H9 (cell line): ENCODE measurements around the gene CFAP57. TPM values are rescaled to one million over a fixed set of nuclear protein-coding genes. Genes with fewer than 3 reads are reported as not detected.

Experiments
- DNase-seq: peaks from one replicate; pipeline ENCODE4 v3.0.0-alpha.2; 2017
- H2AFZ ChIP-seq: one replicate; pipeline ENCODE4 v1.6.1; 2013; ENCODE audit warnings: mild to moderate bottlenecking, low read length, control low read depth, moderate library complexity
- H2AK5ac ChIP-seq: 2 replicates; pipeline ENCODE4 v1.6.1; 2013; ENCODE audit warnings: low read length, control low read depth, mixed read lengths; ENCODE audit not compliant: insufficient read length
- H2BK120ac ChIP-seq: one replicate; pipeline ENCODE4 v1.6.1; 2013; ENCODE audit warnings: low read depth, mild to moderate bottlenecking, low read length, control low read depth, inconsistent platforms; ENCODE audit not compliant: poor library complexity, severe bottlenecking
- H2BK12ac ChIP-seq: 2 replicates; pipeline ENCODE4 v1.6.1; 2013; ENCODE audit warnings: low read length, control low read depth, mixed read lengths, low read depth; ENCODE audit not compliant: insufficient read length
- H2BK15ac ChIP-seq: 2 replicates; pipeline ENCODE4 v1.6.1; 2013; ENCODE audit warnings: low read depth, low read length, control low read depth
- H2BK20ac ChIP-seq: one replicate; pipeline ENCODE4 v1.6.1; 2013; ENCODE audit warnings: low read depth, mild to moderate bottlenecking, low read length, control low read depth, inconsistent platforms; ENCODE audit not compliant: poor library complexity, severe bottlenecking
- H2BK5ac ChIP-seq: 2 replicates; pipeline ENCODE4 v1.6.1; 2013; ENCODE audit warnings: low read length, control low read depth, mixed read lengths; ENCODE audit not compliant: insufficient read length
- H3K14ac ChIP-seq: 2 replicates; pipeline ENCODE4 v1.6.1; 2013; ENCODE audit warnings: low read length, control low read depth; ENCODE audit not compliant: insufficient read depth
- H3K18ac ChIP-seq: 2 replicates; pipeline ENCODE4 v1.6.1; 2013; ENCODE audit warnings: low read depth, mild to moderate bottlenecking, mixed read lengths, low read length, control low read depth; ENCODE audit not compliant: insufficient read length
- H3K23ac ChIP-seq: 2 replicates; pipeline ENCODE4 v1.6.1; 2013; ENCODE audit warnings: low read length, control low read depth, mixed read lengths, low read depth; ENCODE audit not compliant: insufficient read length
- H3K23me2 ChIP-seq: 2 replicates; pipeline ENCODE4 v1.6.1; 2013; ENCODE audit warnings: low read depth, mild to moderate bottlenecking, mixed read lengths, low read length, control low read depth; ENCODE audit not compliant: insufficient read length, poor library complexity, severe bottlenecking
- H3K27ac ChIP-seq: 2 replicates; pipeline ENCODE4 v1.5.1; 2013; ENCODE audit warnings: low read length, control low read depth, mixed read lengths, low read depth; ENCODE audit not compliant: insufficient read length
- H3K27me3 ChIP-seq: 2 replicates; pipeline ENCODE4 v1.6.1; 2013; ENCODE audit warnings: low read length, control low read depth, inconsistent platforms; ENCODE audit not compliant: insufficient read depth
- H3K4ac ChIP-seq: 2 replicates; pipeline ENCODE4 v1.6.1; 2013; ENCODE audit warnings: low read depth, mild to moderate bottlenecking, control low read depth, inconsistent platforms, low read length, moderate library complexity
- H3K4me1 ChIP-seq: 2 replicates; pipeline ENCODE4 v1.6.1; 2013; ENCODE audit warnings: low read length, control low read depth, inconsistent platforms; ENCODE audit not compliant: insufficient read depth
- H3K4me2 ChIP-seq: 2 replicates; pipeline ENCODE4 v1.6.1; 2013; ENCODE audit warnings: low read length, control low read depth, mixed read lengths; ENCODE audit not compliant: insufficient read length, insufficient read depth
- H3K56ac ChIP-seq: 2 replicates; pipeline ENCODE4 v1.6.1; 2013; ENCODE audit warnings: low read depth, mild to moderate bottlenecking, mixed read lengths, low read length, control low read depth; ENCODE audit not compliant: insufficient read length
- H3K79me1 ChIP-seq: 2 replicates; pipeline ENCODE4 v1.6.1; 2013; ENCODE audit warnings: low read depth, mild to moderate bottlenecking, moderate library complexity, low read length, control low read depth, inconsistent platforms; ENCODE audit not compliant: insufficient read depth, poor library complexity, severe bottlenecking
- H3K79me2 ChIP-seq: 2 replicates; pipeline ENCODE4 v1.6.1; 2013; ENCODE audit warnings: low read length, control low read depth, inconsistent platforms; ENCODE audit not compliant: insufficient read depth
- H3K9ac ChIP-seq: 2 replicates; pipeline ENCODE4 v1.6.1; 2013; ENCODE audit warnings: low read length, control low read depth, mixed read lengths; ENCODE audit not compliant: insufficient read length; ENCODE audit errors: extremely low read depth
- H3K9me3 ChIP-seq: one replicate; pipeline ENCODE4 v1.6.1; 2013; ENCODE audit warnings: low read depth, low read length, inconsistent platforms; ENCODE audit not compliant: control insufficient read depth
- H3T11ph ChIP-seq: one replicate; pipeline ENCODE4 v1.6.1; 2013; ENCODE audit warnings: mild to moderate bottlenecking, low read length, control low read depth, inconsistent platforms
- H4K20me1 ChIP-seq: one replicate; pipeline ENCODE4 v1.6.1; 2013; ENCODE audit not compliant: control insufficient read depth, insufficient read length, insufficient read depth
- H4K5ac ChIP-seq: 2 replicates; pipeline ENCODE4 v1.6.1; 2013; ENCODE audit warnings: low read depth, mild to moderate bottlenecking, mixed read lengths, low read length, control low read depth; ENCODE audit not compliant: insufficient read length
- H4K8ac ChIP-seq: replicated peaks from 2 replicates; pipeline ENCODE4 v1.6.1; 2013; ENCODE audit warnings: low read length, control low read depth, mixed read lengths, low read depth; ENCODE audit not compliant: insufficient read length
- H4K91ac ChIP-seq: 2 replicates; pipeline ENCODE4 v1.6.1; 2013; ENCODE audit warnings: low read depth, mild to moderate bottlenecking, moderate library complexity, mixed read lengths, low read length, control low read depth; ENCODE audit not compliant: insufficient read length
- H3K27ac Mint-ChIP-seq, 3 experiments: 2 replicates in 2 of 3; 3 replicates in 1 of 3; pipeline ENCODE4 v1.8.0; 2020 to 2021; ENCODE audit warnings: mixed read lengths in 3 of 3, mild to moderate bottlenecking in 1 of 3, moderate library complexity in 1 of 3
- H3K27me3 Mint-ChIP-seq: 2 replicates; pipeline ENCODE4 v1.8.0; 2021; ENCODE audit warnings: low read depth, mild to moderate bottlenecking, moderate library complexity, mixed read lengths
- H3K36me3 Mint-ChIP-seq, 3 experiments: 2 replicates in 2 of 3; 3 replicates in 1 of 3; pipeline ENCODE4 v1.8.0; 2020 to 2021; ENCODE audit warnings: low read depth in 3 of 3, mixed read lengths in 3 of 3; ENCODE audit not compliant: insufficient read depth in 1 of 3
- H3K4me1 Mint-ChIP-seq, 2 experiments: 2 replicates each; pipeline ENCODE4 v1.8.0; 2020; ENCODE audit warnings: mixed read lengths in 2 of 2
- H3K4me3 Mint-ChIP-seq, 2 experiments: 2 replicates in 1 of 2; 3 replicates in 1 of 2; pipeline ENCODE4 v1.8.0; 2020 to 2021; ENCODE audit warnings: mild to moderate bottlenecking in 2 of 2, mixed read lengths in 2 of 2, moderate library complexity in 1 of 2
- H3K9me3 Mint-ChIP-seq, 2 experiments: 2 replicates in 1 of 2; 3 replicates in 1 of 2; pipeline ENCODE4 v1.8.0; 2020; ENCODE audit warnings: mild to moderate bottlenecking in 2 of 2, mixed read lengths in 2 of 2, moderate library complexity in 1 of 2
- CTCF ChIP-seq: fragments of 200-600 bp; sonication (generic); conservative IDR thresholded peaks from 3 replicates; pipeline ENCODE4 v1.8.0; 2021; ENCODE audit warnings: antibody characterized with exemption, mild to moderate bottlenecking
- WGBS: extraction: QIAGEN DNeasy Blood & Tissue Kit; methylation state at CpG from one replicate; pipeline ENCODE4 v1.1.7; 2013; ENCODE audit warnings: missing lambda C conversion rate, low lambda C conversion rate, mixed read lengths; ENCODE audit not compliant: insufficient read length; ENCODE audit errors: extremely low coverage; 5-methylcytosine and 5-hydroxymethylcytosine counted together
- total RNA-seq: library from RNA; stranded (reverse); gene quantifications from 2 replicates; pipeline ENCODE4 v1.2.1, GENCODE V29; 2021

The CFAP57 gene
- total RNA-seq, 1 experiment from 2014 or later, result 0.33 TPM

DNA sequence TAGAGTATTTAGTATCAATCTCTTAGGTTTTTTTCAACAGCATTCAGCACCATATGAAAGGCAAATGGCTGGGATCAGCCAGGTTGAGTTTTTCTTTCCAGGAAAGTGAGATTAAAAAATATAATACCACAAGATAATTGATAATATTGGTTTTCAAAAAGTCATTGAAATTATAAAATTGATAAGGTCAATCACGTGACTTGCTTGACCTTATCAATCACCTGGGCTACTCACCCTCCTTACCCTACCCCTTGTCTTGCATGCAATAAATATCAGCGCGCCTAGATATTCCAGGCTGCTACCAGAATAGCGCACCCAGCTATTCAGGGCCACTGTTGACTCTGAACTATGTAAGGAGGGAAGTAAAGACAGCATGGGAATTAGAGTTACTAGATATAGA is 31.5 kb upstream of the CFAP57 start:
- no peak overlapping the region for H3T11ph ChIP-seq
- no peaks in the 10 kb centered on the region for H3K79me2 ChIP-seq
- no peak overlapping the region for H2AFZ ChIP-seq
- no peak overlapping the region for H2BK20ac ChIP-seq
- no peak for TF ChIP-seq CTCF
- no peak overlapping the region for H3K23ac ChIP-seq
- no peaks in the 10 kb centered on the region for H4K20me1 ChIP-seq
- H3K27ac ChIP-seq, result no peak overlapping the region
- H3K23me2 ChIP-seq, result peaks cover 3% of the 10 kb centered on the region
- H3K27ac Mint-ChIP-seq, result no peak overlapping the region
- H2AK5ac ChIP-seq, result no peak overlapping the region
- H3K36me3 Mint-ChIP-seq, result peaks cover 4 to 22% (median 19%) of the 10 kb centered on the region in 3 experiments; a peak in 5 of 7 replicates
- peaks cover 12 to 27% of the 10 kb centered on the region in 2 experiments for H3K4me1 Mint-ChIP-seq
- no peak overlapping the region for H4K8ac ChIP-seq
- H2BK15ac ChIP-seq, result no peak overlapping the region
- no peak overlapping the region for H3K56ac ChIP-seq
- H3K4me3 Mint-ChIP-seq, result no peak overlapping the region
- H3K18ac ChIP-seq, result no peak overlapping the region
- no peaks in the 10 kb centered on the region for H3K4me1 ChIP-seq
- no peak overlapping the region for H3K4ac ChIP-seq
- H3K14ac ChIP-seq, result no peak overlapping the region
- DNase-seq, result no peak
- WGBS, result no CpG with 5 or more reads among the region's 4 CpGs
- no peaks in the 10 kb centered on the region for H3K79me1 ChIP-seq
- H3K27me3 Mint-ChIP-seq, result no peaks in the 10 kb centered on the region
- no peak overlapping the region for H3K4me2 ChIP-seq
- H3K9me3 Mint-ChIP-seq, result peaks cover 0 to 3% of the 10 kb centered on the region in 2 experiments; a peak in 2 of 5 replicates
- no peak overlapping the region for H4K91ac ChIP-seq
- H3K9me3 ChIP-seq, result no peaks in the 10 kb centered on the region
- H3K27me3 ChIP-seq, result no peaks in the 10 kb centered on the region
- H3K9ac ChIP-seq, result no peak overlapping the region
- no peak overlapping the region for H4K5ac ChIP-seq
- no peak overlapping the region for H2BK120ac ChIP-seq
- H2BK12ac ChIP-seq, result no peak overlapping the region
- H2BK5ac ChIP-seq, result no peak overlapping the region
